HG03139 (cell line): ENCODE results near the gene LPCAT3.

Experiments
- ATAC-seq: cut with Tn5 transposase; IDR thresholded peaks from one replicate; pipeline ENCODE4 v1.9.1; 2021; ENCODE audit not compliant: unreplicated experiment

Gene LPCAT3

DNA sequence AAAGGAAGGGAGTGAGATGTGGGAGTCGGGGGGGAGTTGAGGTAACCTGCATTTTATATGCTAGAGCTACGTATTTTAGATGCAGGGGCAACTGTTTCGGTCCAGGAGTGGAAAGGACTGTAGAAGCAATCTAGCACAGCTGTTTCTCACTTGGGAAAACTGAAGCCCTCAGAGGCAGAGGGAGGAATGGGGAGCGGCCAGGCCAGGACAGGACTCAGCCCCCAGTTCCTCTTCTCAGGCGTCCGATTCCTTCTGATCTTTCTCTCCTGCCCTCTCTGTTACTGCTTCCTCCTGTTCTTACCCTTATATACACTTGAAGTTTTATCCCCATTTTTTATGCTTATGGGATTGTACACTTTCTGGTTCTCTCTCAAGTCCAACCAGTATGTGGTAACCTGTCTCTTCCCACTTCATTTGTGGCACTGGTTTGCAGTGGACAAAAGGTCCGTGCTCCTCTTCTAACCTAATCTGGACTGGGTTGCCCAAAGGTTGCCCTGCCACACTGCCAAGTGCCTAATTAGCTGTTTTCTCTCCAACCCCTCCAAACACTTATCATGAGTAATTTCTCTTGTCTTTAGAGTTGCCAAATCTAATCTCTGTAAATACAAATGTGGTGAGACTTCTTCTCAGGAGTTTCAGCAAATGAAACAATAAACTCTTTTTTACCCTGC lies 16.2 kb downstream of the LPCAT3 start:
- ATAC-seq, result no peak

- ATAC-seq, result no peak
These were observed 19.4 kb downstream of the LPCAT3 start for GRCh38 chr12:6998715-6999451.

GRCh38 chr12:6996040-6996441 lies 22.2 kb downstream of the LPCAT3 start:
- no peak for ATAC-seq

GRCh38 chr12:6987956-6988553 lies 30.2 kb downstream of the LPCAT3 start:
- ATAC-seq, result no peak

- ATAC-seq, result no peak
These were observed 35.7 kb downstream of the LPCAT3 start for GRCh38 chr12:6982532-6982931.

DNA sequence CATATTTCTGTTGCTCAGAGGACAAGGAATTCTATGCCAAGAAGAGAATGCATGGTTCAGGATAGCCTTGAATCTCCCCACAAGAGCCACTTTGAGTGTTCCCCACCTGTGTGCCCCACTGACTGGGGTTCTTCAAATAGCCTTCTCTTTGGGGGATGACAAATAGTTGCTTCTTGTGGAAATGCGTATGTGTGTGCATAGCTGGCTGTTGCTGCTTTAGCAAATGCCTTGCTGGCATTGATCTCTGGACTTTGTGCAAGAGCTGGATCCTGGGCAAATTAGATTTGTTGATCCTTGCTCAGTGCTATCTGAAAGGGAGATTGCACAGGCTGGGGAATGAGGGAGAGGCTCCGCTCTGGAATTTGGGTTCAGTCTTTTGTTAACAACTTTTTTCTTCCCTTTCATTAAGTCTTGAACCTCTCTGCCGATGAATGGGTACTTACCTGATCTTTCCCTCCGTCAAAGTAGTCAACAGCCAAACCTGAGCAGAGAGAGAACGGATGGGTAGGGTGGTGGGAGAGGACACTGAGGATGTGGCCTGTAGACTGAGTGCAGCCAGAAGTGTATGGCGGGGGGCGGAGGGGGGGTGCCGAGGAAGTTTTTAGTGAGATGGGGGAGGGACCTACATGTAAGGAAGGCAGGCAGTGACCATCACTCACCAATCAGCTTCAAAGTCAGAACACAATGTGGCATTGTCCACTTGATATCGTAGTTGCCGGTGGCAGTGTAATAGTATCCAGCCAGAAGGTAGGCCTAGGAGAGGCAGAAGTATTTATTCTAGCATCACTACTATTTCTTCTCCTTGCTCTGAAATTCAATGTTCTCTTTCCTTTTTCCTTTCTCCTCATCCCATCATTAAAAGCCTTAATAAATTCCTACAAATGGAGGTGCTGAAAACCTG lies 36.9 kb downstream of the LPCAT3 start:
- ATAC-seq, result no peak

DNA sequence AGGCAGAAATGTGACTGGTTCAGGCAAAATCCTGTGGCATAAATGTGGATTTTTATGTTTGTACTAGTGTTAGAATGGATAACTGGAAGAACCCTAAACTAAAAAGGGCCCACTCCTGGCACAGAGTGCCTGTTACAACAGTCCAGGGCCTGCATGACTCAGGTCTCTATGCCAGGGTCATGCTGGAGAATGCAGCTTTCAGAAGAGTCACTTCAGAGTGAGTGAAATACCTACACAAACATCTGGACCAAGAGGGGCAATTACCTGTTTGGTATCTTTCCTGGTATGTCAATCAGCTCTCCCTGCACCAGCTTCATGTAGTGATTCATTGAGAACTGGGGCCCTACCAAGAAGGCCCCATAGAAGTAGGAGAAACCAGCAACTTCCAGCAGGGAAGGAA lies 37.5 kb downstream of the LPCAT3 start:
- ATAC-seq, result no peak

- ATAC-seq, result no peak
These were observed 38.2 kb downstream of the LPCAT3 start for GRCh38 chr12:6980075-6980474.

DNA sequence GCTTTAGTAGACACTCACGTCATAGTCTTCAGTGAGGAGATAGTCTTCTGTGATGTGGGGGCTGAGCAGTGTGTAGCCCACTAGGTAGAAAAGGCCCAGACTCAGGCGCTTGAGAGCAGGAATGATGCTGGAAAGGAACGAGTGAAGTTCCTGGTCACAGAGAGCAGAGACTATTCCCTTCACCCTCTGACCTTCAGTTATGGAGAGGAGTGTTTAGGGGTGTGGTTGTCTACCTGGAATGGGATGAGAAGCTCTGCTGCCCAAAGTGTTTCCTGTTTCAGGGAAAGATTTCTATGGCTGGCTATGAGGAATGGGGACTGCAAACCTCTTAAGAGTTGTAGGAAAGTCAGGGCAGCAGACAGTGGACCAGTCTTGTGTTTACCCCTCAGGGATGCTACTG lies 38.8 kb downstream of the LPCAT3 start:
- ATAC-seq, result no peak

DNA sequence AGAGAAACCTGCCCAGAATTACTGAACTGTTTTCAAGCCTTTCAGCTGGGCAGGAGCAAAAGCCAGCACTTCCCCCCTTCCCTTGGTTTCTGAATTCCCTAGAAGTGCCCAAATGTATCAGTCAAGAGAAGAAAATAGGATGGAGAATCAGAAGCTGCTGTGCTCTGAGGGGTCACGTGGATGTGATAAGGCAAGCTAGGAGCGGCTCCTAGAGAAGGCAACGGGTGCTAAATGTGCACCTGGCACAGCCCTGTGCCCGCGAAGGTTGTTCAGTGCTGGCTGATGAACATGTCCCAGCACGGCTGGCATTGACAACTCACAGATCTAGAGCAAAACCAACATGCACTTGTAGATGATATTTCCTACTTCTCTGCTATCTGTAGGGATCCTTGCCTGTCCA lies 39.3 kb downstream of the LPCAT3 start:
- no peak for ATAC-seq

- ATAC-seq, result no peak
These were observed 39.7 kb downstream of the LPCAT3 start for GRCh38 chr12:6978611-6979011.

- no peak for ATAC-seq
These were observed 40.1 kb downstream of the LPCAT3 start for GRCh38 chr12:6978188-6978587.

GRCh38 chr12:6977653-6978052 lies 40.6 kb downstream of the LPCAT3 start:
- ATAC-seq, result no peak

GRCh38 chr12:6975297-6976032 lies 42.8 kb downstream of the LPCAT3 start:
- ATAC-seq, result no peak

- ATAC-seq, result no peak
These were observed 44.1 kb downstream of the LPCAT3 start for GRCh38 chr12:6974180-6974579.

GRCh38 chr12:6970096-6970527 lies 48.2 kb downstream of the LPCAT3 start:
- ATAC-seq, result peak; percentile 5

DNA sequence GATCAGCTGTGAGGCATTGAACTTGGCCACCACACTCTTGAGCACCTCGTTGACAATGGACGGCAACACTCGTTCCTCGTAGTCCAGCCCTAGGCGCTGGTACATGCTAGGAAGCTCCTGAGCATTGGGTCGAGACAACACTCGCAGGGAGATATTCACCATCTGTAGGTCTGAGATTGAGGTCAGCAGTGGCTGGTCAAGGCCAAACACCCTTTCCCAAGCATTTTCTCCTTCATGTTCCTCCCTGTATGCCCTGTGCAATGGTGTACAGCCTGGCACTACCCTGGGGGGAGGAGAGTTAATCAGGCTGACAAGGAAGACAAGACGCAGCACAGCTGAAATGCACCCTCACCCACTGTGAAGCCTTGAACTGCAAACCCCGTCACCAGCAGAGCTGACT lies 49.9 kb downstream of the LPCAT3 start:
- no peak for ATAC-seq

- ATAC-seq, result no peak
These were observed 50.6 kb downstream of the LPCAT3 start for GRCh38 chr12:6967651-6968100.

DNA sequence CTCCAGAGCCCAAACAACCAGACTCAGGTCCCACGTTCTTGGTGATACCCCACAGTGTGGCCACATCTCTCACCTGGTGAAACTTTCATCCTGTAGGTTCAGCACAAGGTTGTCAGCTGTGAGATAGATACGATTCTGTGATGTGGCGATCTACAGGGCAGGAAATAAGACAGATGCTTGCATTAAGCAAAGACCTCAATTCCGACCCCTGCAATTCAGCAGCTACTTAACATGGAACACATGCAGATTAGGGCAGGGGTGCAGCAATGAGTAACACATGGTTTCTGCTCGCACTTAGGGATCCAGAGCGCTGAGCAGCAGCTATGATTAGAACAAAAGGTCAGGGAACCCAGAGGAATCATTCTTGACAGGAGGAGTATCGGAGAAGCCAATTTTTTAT lies 51.9 kb downstream of the LPCAT3 start:
- ATAC-seq, result no peak

DNA sequence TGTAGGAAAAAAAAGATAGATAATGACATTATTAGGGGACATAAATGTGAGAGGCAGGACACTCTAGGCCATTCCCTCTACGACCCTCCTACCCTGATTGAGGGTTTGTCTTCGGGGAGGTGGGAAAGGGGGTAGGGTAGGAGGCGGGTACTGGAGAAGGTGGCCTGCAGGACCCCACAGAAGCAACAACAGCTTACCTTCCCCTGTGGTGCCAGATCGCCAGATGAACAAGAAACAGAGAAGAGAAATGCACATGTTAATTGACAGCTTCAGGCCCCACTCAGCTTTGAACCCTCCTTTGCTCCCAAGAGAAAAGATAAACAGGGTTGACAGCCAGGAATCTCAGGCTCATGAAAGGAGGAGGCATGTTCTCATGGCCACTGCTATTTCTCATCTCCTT lies 52.6 kb downstream of the LPCAT3 start:
- ATAC-seq, result no peak
